NCI-H2196 (cell line): ENCODE measurements around the gene TTC22.

Experiments used
- DNase-seq: peaks from one replicate; lab custom pipeline; 2025; ENCODE audit not compliant: unreplicated experiment; lab: John Stamatoyannopoulos, UW

The TTC22 gene

GRCh38 chr1:54834007-54834541 lies 33.0 kb upstream of the TTC22 start:
- DNase-seq = no peak

GRCh38 chr1:54833121-54833520 lies 32.0 kb upstream of the TTC22 start:
- DNase-seq = no peak

DNA sequence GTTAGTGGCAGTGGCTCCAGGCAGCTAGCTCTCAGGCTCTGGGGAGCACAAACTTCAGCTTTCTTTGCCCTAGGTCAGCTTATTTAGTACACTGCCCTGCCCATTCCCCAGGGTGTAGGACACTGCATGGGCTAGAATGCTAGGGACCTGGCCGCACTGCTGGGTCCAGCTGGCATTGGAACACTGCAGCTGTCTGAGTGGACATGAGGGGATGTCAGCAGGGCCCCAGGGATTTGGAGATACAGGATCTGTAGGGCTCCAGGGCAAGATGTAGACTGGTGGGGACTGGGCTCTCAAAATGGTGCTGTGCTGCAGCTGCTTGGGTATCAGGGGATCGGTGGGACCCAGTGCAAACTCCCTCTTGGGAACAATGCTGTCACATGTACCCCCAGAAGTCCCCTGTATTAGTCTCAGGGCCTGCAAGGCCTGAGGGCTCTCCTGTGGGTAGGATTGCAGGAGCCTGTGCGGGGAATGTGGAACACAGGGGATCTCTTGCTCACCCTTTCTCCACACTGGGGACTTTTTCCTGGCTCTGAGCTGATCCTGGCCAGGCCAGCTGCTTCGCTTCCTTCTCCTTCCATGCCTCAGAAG lies 25.2 kb upstream of the TTC22 start:
- DNase-seq = no peak

DNA sequence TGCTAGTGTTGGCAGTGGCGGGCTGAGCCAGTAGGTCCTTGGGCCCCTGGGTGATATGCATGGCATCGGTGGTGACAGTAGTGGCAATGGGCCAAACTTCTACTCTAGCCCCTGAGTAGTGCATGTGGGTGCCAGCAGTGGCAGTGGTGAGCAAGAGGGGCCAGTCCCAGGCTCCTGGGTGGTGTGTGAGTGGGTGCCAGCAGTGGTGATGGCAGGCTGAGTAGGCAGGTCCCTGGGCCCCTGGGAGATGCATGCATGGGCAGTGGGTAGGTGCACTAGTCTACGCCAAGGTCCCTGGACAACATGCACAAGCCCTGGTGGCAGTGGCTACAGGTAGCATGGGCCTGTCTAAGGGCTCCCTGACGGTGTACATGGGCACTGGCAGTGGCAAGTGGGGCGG lies 24.6 kb upstream of the TTC22 start:
- DNase-seq = no peak

- DNase-seq = no peak
These were observed 22.5 kb upstream of the TTC22 start for GRCh38 chr1:54823670-54824069.

GRCh38 chr1:54819733-54820132 lies 18.6 kb upstream of the TTC22 start:
- DNase-seq = no peak

DNA sequence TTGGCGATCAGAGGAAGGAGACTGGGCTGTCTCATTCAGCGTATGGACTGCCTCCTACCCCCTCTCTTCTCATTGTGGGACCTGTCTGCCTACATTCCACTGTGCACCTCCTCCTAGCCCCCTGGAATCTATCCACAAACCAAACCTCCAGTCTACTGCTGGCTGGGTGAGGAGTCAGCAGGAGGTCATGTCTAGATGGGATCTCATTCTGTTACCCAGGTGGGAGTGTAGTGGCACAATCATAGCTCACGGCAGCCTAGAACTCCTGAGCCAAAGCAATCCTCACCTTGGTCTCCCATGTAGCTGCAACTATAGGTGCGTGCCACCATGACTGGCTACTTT lies 18.0 kb upstream of the TTC22 start:
- DNase-seq = no peak

GRCh38 chr1:54818461-54819194 lies 17.5 kb upstream of the TTC22 start:
- no peak for DNase-seq

- DNase-seq = no peak
These were observed 15.8 kb upstream of the TTC22 start for GRCh38 chr1:54816951-54817350.

- DNase-seq = no peak
These were observed 15.0 kb upstream of the TTC22 start for GRCh38 chr1:54816130-54816529.

GRCh38 chr1:54815086-54815876 lies 14.2 kb upstream of the TTC22 start:
- DNase-seq = no peak

DNA sequence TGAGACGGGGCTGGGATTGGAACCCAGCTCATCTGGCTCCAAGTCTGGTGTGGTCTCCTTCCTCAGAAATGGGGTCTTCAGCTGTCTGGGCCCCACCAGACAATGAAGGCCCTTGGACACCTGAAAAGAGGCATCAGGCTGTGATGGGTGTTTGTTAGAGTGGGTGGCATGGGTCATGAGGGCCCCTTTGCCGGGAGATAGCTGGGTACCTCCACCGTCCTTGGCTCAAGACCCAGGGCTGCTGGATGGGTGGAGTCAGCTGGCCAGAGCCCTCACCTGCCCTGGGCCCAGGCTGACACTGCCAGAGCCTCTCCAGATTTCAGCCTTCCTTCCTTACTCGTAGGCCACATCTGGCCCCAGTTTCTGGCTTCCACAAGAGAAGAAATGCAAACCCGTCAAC lies 13.4 kb upstream of the TTC22 start:
- no peak for DNase-seq

DNA sequence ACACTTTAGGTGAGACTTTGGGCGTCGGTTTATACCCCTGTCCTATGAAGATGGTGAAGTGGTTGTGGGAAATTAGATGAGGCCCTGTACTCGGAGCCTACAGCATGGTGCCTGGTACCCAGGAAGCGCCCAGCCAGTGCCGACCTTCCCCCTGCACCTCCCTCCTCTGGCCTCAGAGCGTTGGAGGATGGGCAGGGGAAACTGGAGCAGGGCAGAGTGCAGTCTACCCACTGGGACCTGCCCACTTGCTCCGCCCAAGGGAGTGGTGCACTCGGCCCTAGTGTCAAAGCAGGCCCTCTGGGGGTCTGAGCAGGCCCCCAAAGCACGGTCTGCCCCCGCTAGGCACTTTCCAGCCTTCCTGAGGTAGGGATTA lies 13.0 kb upstream of the TTC22 start:
- DNase-seq = no peak

GRCh38 chr1:54813485-54814125 lies 12.5 kb upstream of the TTC22 start:
- DNase-seq = no peak

DNA sequence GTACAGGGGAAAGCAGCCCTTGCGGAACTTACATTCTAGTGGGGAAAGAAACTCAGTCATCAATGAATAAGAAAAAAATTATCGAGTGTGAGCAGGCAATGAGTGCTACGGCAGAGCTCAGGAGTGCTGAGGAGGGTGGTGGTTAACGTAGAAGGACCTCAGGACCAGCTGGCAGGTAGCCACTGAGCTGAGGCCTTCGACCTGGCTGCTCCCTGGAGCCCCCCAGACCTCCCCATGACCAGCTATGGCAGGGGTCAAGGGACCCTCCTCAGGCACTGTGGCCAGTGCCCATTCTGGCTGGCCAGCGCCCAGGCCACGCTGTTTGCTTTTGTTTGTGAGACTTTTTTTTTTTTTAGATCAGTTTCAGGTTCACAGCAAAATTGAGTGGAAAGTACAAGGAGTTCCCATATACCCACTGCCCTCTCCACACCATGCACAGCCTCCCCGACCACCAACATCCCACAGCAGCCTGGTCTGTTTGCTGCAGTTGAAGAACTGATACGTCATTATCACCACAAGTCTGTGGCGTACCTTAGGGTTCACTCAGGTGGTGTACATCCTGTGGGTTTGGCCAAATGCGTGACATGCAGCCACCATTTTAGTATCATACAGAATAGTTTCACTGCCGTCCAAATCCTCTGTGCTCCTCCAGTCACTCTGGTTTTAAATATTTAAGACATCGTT lies 11.8 kb upstream of the TTC22 start:
- DNase-seq = no peak

GRCh38 chr1:54811739-54812655 lies 10.9 kb upstream of the TTC22 start:
- DNase-seq = no peak

- no peak for DNase-seq
These were observed 9.9 kb upstream of the TTC22 start for GRCh38 chr1:54811066-54811465.

- peak; percentile 67 for DNase-seq
These were observed 9.2 kb upstream of the TTC22 start for GRCh38 chr1:54810153-54810942.

- DNase-seq = no peak
These were observed 8.5 kb upstream of the TTC22 start for GRCh38 chr1:54809496-54810074.
